ENCODE results near the gene SLC30A7.

The SLC30A7 gene

GRCh38 chr1:101029184-101029583, 133.3 kb downstream of the SLC30A7 start:
- DNase-seq: no peak

DNA sequence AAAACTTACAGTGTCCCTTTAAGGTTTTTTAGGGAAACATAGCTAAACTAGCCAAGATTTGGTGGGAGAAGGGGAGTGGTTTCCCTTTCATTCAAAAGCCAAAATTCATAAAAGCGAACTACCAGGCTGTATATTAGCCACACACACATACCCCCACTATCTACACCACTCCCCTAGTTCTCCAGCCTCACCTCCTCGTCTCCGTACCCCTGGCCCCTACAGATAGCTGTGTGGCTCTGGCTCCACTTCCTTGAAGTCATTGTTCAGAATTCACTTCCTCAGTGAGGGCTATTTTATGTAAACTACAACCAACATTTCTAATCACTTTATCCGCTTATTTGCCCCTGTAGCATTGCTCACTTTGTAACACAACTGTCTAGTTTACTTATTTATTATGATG, 135.0 kb downstream of the SLC30A7 start:
- DNase-seq: no peak
